Caco-2 (cell line): ENCODE measurements around the gene EIF1AX. TPM values are rescaled to one million over a fixed set of nuclear protein-coding genes. Genes with fewer than 3 reads are reported as not detected.

ENCODE experiments used
- BruUV-seq: library from RNA; stranded (reverse); fragments of 400-500 nt; replicated peaks from 2 replicates; lab custom pipeline; 2021; lab: Mats Ljungman, UMichigan
- CTCF ChIA-PET: fragments of 300-600 bp; sonication (Branson Sonifier 250); formaldehyde crosslinking; loops from one replicate; lab custom pipeline; 2022; ENCODE audit warnings: antibody characterized with exemption; lab: Charles Lee
- POLR2A ChIA-PET: fragments of 300-600 bp; sonication (Branson Sonifier 250); formaldehyde crosslinking; loops from one replicate; lab custom pipeline; 2022; ENCODE audit warnings: antibody characterized with exemption; lab: Charles Lee
- DNase-seq, 2 experiments: peaks; one replicate each; pipeline versions ENCODE4 v3.0.0 to v3.0.0-alpha.2; 2020 to 2022
- H3K27me3 ChIP-seq: replicated peaks from 2 replicates; pipeline ENCODE4 v1.6.0; 2011; ENCODE audit warnings: low read length; ENCODE audit not compliant: control insufficient read depth, insufficient read depth
- H3K36me3 ChIP-seq: 2 replicates; pipeline ENCODE4 v1.5.1; 2011; ENCODE audit warnings: low read length; ENCODE audit not compliant: control insufficient read depth, insufficient read depth
- H3K4me1 ChIP-seq: fragments of 250-450 bp; sonication (Bioruptor Pico); 2 replicates; pipeline ENCODE4 v1.5.1; 2020; ENCODE audit warnings: mild to moderate bottlenecking
- H3K4me3 ChIP-seq: 2 replicates; pipeline ENCODE4 v1.5.1; 2011; ENCODE audit warnings: low read depth, mild to moderate bottlenecking, control low read depth, low read length
- H3K9me3 ChIP-seq: fragments of 250-450 bp; sonication (Bioruptor Pico); 2 replicates; pipeline ENCODE4 v1.5.1; 2020; ENCODE audit warnings: mild to moderate bottlenecking, moderate library complexity
- H3K27ac Mint-ChIP-seq: one replicate; pipeline ENCODE4 v1.8.0; 2022; ENCODE audit warnings: mixed read lengths; ENCODE audit not compliant: unreplicated experiment
- H3K27me3 Mint-ChIP-seq: one replicate; pipeline ENCODE4 v1.8.0; 2022; ENCODE audit warnings: mixed read lengths; ENCODE audit not compliant: insufficient read depth, unreplicated experiment
- H3K36me3 Mint-ChIP-seq: one replicate; pipeline ENCODE4 v1.8.0; 2022; ENCODE audit warnings: mild to moderate bottlenecking, mixed read lengths; ENCODE audit not compliant: insufficient read depth, unreplicated experiment
- H3K4me1 Mint-ChIP-seq: one replicate; pipeline ENCODE4 v1.8.0; 2022; ENCODE audit warnings: low read depth, mixed read lengths; ENCODE audit not compliant: unreplicated experiment
- H3K4me3 Mint-ChIP-seq: one replicate; pipeline ENCODE4 v1.8.0; 2022; ENCODE audit warnings: mild to moderate bottlenecking, moderate library complexity, mixed read lengths; ENCODE audit not compliant: unreplicated experiment
- H3K9me3 Mint-ChIP-seq: one replicate; pipeline ENCODE4 v1.8.0; 2022; ENCODE audit warnings: mixed read lengths; ENCODE audit not compliant: unreplicated experiment
- CTCF ChIP-seq, 2 experiments: fragments of 200-600 bp in 1 of 2; IDR thresholded peaks; 1 replicate in 1 of 2; 2 replicates in 1 of 2; pipeline versions ENCODE4 v1.5.1 to v1.8.0; 2011 to 2022; ENCODE audit warnings: antibody characterized with exemption in 1 of 2, control low read depth in 1 of 2, inconsistent platforms in 1 of 2, low read depth in 1 of 2, low read length in 1 of 2, mild to moderate bottlenecking in 1 of 2, moderate library complexity in 1 of 2; ENCODE audit not compliant: insufficient read depth in 1 of 2, severe bottlenecking in 1 of 2, unreplicated experiment in 1 of 2
- intact Hi-C: fragments of 100-400 bp; cut with micrococcal nuclease; formaldehyde crosslinking; loops from one replicate; pipeline ENCODE4 v1.10.0; 2022; ENCODE audit not compliant: unreplicated experiment
- total RNA-seq: library from RNA; stranded (reverse); gene quantifications from 2 replicates; pipeline ENCODE4 v1.2.3, GENCODE V29; 2022

EIF1AX gene
- total RNA-seq, 1 experiment from 2014 or later: 144 TPM

- ChIA-PET CTCF (no interaction called here), POLR2A (no interaction called here)
- Mint-ChIP-seq H3K9me3 (no peaks in the 10 kb centered on the region), H3K27me3 (no peaks in the 10 kb centered on the region), H3K4me1 (peaks cover 8% of the 10 kb centered on the region), H3K36me3 (peaks cover 69% of the 10 kb centered on the region), H3K27ac (no peak overlapping the region), H3K4me3 (no peak overlapping the region)
- no peaks in the 10 kb centered on the region for H3K4me1 ChIP-seq
- intact Hi-C loops: no loop called here
- no TSS peak for BruUV-seq
- no peaks in the 10 kb centered on the region for H3K36me3 ChIP-seq
- H3K4me3 ChIP-seq: no peak overlapping the region
- no peaks in the 10 kb centered on the region for H3K9me3 ChIP-seq
- H3K27me3 ChIP-seq: no peaks in the 10 kb centered on the region
- no peak for TF ChIP-seq CTCF (IDR thresholded peaks at IDR 0.05; ENCODE audit: insufficient read depth in 1 of 2, low read depth in 1 of 2, low read length in 1 of 2, severe bottlenecking in 1 of 2, unreplicated experiment in 1 of 2)
- no peak for DNase-seq
Observed at GRCh38 chrX:20181598-20182329, 40.1 kb upstream of the EIF1AX start.

- Histone ChIP-seq H3K4me1 (no peaks in the 10 kb centered on the region), H3K4me3 (no peak overlapping the region), H3K9me3 (no peaks in the 10 kb centered on the region), H3K36me3 (no peaks in the 10 kb centered on the region), H3K27me3 (no peaks in the 10 kb centered on the region)
- no peaks in the 10 kb centered on the region for H3K27me3 Mint-ChIP-seq
- peaks cover 52% of the 10 kb centered on the region for H3K36me3 Mint-ChIP-seq
- H3K9me3 Mint-ChIP-seq: no peaks in the 10 kb centered on the region
- intact Hi-C loops: no loop called here
- ChIA-PET CTCF (no interaction called here), POLR2A (no interaction called here)
- BruUV-seq: no TSS peak
- peaks cover 8% of the 10 kb centered on the region for H3K4me1 Mint-ChIP-seq
- no peak for DNase-seq
- no peak for TF ChIP-seq CTCF (IDR thresholded peaks at IDR 0.05; ENCODE audit: insufficient read depth in 1 of 2, low read depth in 1 of 2, low read length in 1 of 2, severe bottlenecking in 1 of 2, unreplicated experiment in 1 of 2)
- H3K27ac Mint-ChIP-seq: no peak overlapping the region
- no peak overlapping the region for H3K4me3 Mint-ChIP-seq
Observed at GRCh38 chrX:20177093-20177492, 35.5 kb upstream of the EIF1AX start.

GRCh38 chrX:20173856-20174255, 32.2 kb upstream of the EIF1AX start:
- no TSS peak for BruUV-seq
- no peak overlapping the region for H3K27ac Mint-ChIP-seq
- DNase-seq: no peak
- Histone ChIP-seq H3K36me3 (peaks cover 1% of the 10 kb centered on the region; the same call in 1 of the 2 replicates), H3K9me3 (no peaks in the 10 kb centered on the region), H3K4me1 (no peaks in the 10 kb centered on the region), H3K27me3 (no peaks in the 10 kb centered on the region), H3K4me3 (no peak overlapping the region)
- no peak for TF ChIP-seq CTCF (IDR thresholded peaks at IDR 0.05; ENCODE audit: insufficient read depth in 1 of 2, low read depth in 1 of 2, low read length in 1 of 2, severe bottlenecking in 1 of 2, unreplicated experiment in 1 of 2)
- ChIA-PET CTCF (no interaction called here), POLR2A (no interaction called here)
- H3K4me3 Mint-ChIP-seq: no peak overlapping the region
- H3K36me3 Mint-ChIP-seq: peaks cover 48% of the 10 kb centered on the region
- intact Hi-C loops: no loop called here
- no peaks in the 10 kb centered on the region for H3K27me3 Mint-ChIP-seq
- H3K4me1 Mint-ChIP-seq: peaks cover 2% of the 10 kb centered on the region
- no peaks in the 10 kb centered on the region for H3K9me3 Mint-ChIP-seq
